SW480 (cell line): Measurements from ENCODE around the gene PAFAH1B1.
"Not testable (repeated sequence)": the region's sequence is repeated elsewhere in the genome, so short reads cannot be mapped to it uniquely, and the experiment has no call there.

Experiments
- DNase-seq: peaks from one replicate; pipeline ENCODE4 v3.0.0-alpha.2; 2016; ENCODE audit warnings: low spot score

PAFAH1B1 gene

GRCh38 chr17:2592971-2593820 lies at the start of gene PAFAH1B1:
TSS of gene PAFAH1B1 (plus strand) at chr17:2593654. CDS start at chr17:2638289, 44,635 bp downstream.
- peak; percentile 83 for DNase-seq

GRCh38 chr17:2545393-2545792 lies 48.1 kb upstream of the PAFAH1B1 start:
- no peak for DNase-seq

- no peak for DNase-seq
These were observed 46.3 kb upstream of the PAFAH1B1 start for GRCh38 chr17:2547176-2547575.

- DNase-seq, result not testable (repeated sequence)
These were observed 45.4 kb upstream of the PAFAH1B1 start for GRCh38 chr17:2548026-2548425.

GRCh38 chr17:2549392-2550211 lies 43.9 kb upstream of the PAFAH1B1 start:
- DNase-seq, result no peak

- DNase-seq, result no peak
These were observed 42.0 kb upstream of the PAFAH1B1 start for GRCh38 chr17:2551493-2551892.

- DNase-seq, result no peak
These were observed 41.5 kb upstream of the PAFAH1B1 start for GRCh38 chr17:2551928-2552327.

GRCh38 chr17:2560658-2561057 lies 32.8 kb upstream of the PAFAH1B1 start:
- no peak for DNase-seq

GRCh38 chr17:2562162-2562858 lies 31.1 kb upstream of the PAFAH1B1 start:
- DNase-seq, result no peak

GRCh38 chr17:2563061-2563460 lies 30.4 kb upstream of the PAFAH1B1 start:
- no peak for DNase-seq

- no peak for DNase-seq
These were observed 29.9 kb upstream of the PAFAH1B1 start for GRCh38 chr17:2563543-2563942.

- peak; percentile 84 for DNase-seq
These were observed 28.6 kb upstream of the PAFAH1B1 start for GRCh38 chr17:2564877-2565276.

GRCh38 chr17:2566056-2566455 lies 27.4 kb upstream of the PAFAH1B1 start:
- no peak for DNase-seq

- no peak for DNase-seq
These were observed 21.7 kb upstream of the PAFAH1B1 start for GRCh38 chr17:2571523-2572303.

GRCh38 chr17:2572304-2572609 lies 21.2 kb upstream of the PAFAH1B1 start:
- DNase-seq, result not testable (repeated sequence)

GRCh38 chr17:2580151-2580550 lies 13.3 kb upstream of the PAFAH1B1 start:
- DNase-seq, result no peak

- DNase-seq, result no peak
These were observed 12.8 kb upstream of the PAFAH1B1 start for GRCh38 chr17:2580661-2581060.

GRCh38 chr17:2582493-2582892 lies 11.0 kb upstream of the PAFAH1B1 start:
- DNase-seq, result no peak

GRCh38 chr17:2591040-2591640 lies 2.3 kb upstream of the PAFAH1B1 start:
- no peak for DNase-seq

- DNase-seq, result peak; percentile 61
These were observed 617 bp downstream of the PAFAH1B1 start for GRCh38 chr17:2593821-2594721.
